Measurements from ENCODE around the gene ACADVL. TPM values are rescaled to one million over a fixed set of nuclear protein-coding genes. Genes with fewer than 3 reads are reported as not detected.

Gene ACADVL
- total and polyA plus RNA-seq, 7 donors, result 211 to 587 (median 353) TPM

- H3K4me1 ChIP-seq, result peaks cover 0 to 43% (median 35%) of the 10 kb centered on the region in 4 donors
- intact Hi-C loops (cut with DNase I), result loop anchor here (2.0 to 10.0 kb wide), 2 partner anchors 46 to 314 kb away; partner anchors contain the start of gene SENP3
- 1% methylated on average over 55 of the region's 55 CpGs for WGBS, 2 donors
Measured at GRCh38 chr17:7250695-7251627, 31.2 kb downstream of the ACADVL start.

DNA sequence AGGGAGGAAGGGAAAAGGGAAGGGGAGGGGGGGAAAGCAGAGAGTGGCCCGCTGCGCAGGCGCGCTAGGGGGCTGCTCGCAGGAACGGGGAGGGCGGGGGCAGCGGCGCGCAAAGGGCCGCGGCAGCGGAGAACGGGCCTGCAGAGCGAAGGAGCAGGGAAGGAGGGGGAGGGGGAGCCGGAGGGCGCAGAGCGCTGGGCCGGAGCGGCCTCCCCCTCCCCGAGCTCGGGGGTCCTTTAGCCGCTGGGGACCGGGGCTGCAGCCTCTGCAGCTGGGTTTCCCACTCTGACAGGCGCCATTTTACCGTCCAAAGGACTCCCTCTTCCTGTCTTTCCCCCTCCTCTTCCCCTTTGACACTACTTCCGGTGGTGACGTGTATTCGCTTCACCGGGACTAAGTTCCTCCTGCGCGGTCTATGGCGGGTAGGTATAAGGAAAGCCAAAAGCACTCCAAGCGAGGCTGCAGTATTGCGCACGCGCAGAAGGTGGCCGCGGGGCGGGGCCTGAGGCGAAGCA lies 32.0 kb downstream of the ACADVL start, which contains the start of gene CTDNEP1:
CTDNEP1 (minus strand) TSS at position 74 of the 515 bp plus-strand sequence. CDS start 438 bp downstream, outside the sequence.
- DNase-seq, result peak; percentile 99
- Histone ChIP-seq H3K27ac (peak within 1 kb of the TSS; percentile 97 to 99 (median 98)), H3K9me3 (no peaks in the 10 kb centered on the region), H3K4me1 (peaks cover 0 to 43% (median 35%) of the 10 kb centered on the region in 4 donors), H3K4me3 (peak within 1 kb of the TSS; percentile 79 to 99 (median 88)), H3K36me3 (peaks cover 5 to 30% (median 22%) of the 10 kb centered on the region in 4 donors), H3K27me3 (no peaks in the 10 kb centered on the region)
- TF ChIP-seq POLR2A (IDR thresholded peaks at IDR 0.05) (peak in 1 of 2 donors; percentile 51), POLR2AphosphoS5 (IDR thresholded peaks at IDR 0.05) (peak; percentile 46 to 80 (median 71)), EP300 (IDR thresholded peaks at IDR 0.05) (peak in 1 of 4 donors; percentile 16)
- TF ChIP-seq, protein P1, sequence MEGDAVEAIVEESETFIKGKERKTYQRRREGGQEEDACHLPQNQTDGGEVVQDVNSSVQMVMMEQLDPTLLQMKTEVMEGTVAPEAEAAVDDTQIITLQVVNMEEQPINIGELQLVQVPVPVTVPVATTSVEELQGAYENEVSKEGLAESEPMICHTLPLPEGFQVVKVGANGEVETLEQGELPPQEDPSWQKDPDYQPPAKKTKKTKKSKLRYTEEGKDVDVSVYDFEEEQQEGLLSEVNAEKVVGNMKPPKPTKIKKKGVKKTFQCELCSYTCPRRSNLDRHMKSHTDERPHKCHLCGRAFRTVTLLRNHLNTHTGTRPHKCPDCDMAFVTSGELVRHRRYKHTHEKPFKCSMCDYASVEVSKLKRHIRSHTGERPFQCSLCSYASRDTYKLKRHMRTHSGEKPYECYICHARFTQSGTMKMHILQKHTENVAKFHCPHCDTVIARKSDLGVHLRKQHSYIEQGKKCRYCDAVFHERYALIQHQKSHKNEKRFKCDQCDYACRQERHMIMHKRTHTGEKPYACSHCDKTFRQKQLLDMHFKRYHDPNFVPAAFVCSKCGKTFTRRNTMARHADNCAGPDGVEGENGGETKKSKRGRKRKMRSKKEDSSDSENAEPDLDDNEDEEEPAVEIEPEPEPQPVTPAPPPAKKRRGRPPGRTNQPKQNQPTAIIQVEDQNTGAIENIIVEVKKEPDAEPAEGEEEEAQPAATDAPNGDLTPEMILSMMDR (IDR thresholded peaks at IDR 0.05), result no peak
- intact Hi-C loops (cut with DNase I), result loop anchor here (2.0 to 10.0 kb wide), 3 partner anchors 29 to 313 kb away; partner anchors contain the start of genes SENP3 and SLC2A4
- WGBS, 2 donors, result 0 to 1% methylated on average over 41 of the region's 41 CpGs

More at GRCh38 chr17:7250695-7251627, 31.2 kb downstream of the ACADVL start:
- Histone ChIP-seq H3K9me3 (no peaks in the 10 kb centered on the region), H3K27me3 (no peaks in the 10 kb centered on the region), H3K4me3 (peak overlapping the region; percentile 79 to 99 (median 88)), H3K27ac (peak overlapping the region; percentile 97 to 99 (median 98)), H3K36me3 (peaks cover 8 to 30% (median 28%) of the 10 kb centered on the region in 4 donors)
- TF ChIP-seq EP300 (IDR thresholded peaks at IDR 0.05) (no peak), POLR2A (IDR thresholded peaks at IDR 0.05) (no peak), POLR2AphosphoS5 (IDR thresholded peaks at IDR 0.05) (no peak)
- TF ChIP-seq, protein P1 (IDR thresholded peaks at IDR 0.05), result no peak
- no peak for DNase-seq

- intact Hi-C loops (cut with DNase I), result loop anchor here (2.0 to 10.0 kb wide), 2 partner anchors 28 to 312 kb away; partner anchors contain the start of genes SENP3 and SLC2A4
Measured at GRCh38 chr17:7252176-7253043, 32.7 kb downstream of the ACADVL start, which contains the start of gene ELP5. ELP5 (plus strand) TSS chr17:7252215; CDS start chr17:7252551, 336 bp downstream.

More at GRCh38 chr17:7252176-7253043, 32.7 kb downstream of the ACADVL start, which contains the start of gene ELP5:
- 0 to 1% methylated on average over 55 of the region's 55 CpGs for WGBS, 2 donors
- peak; percentile 97 for DNase-seq
- Histone ChIP-seq H3K27me3 (no peaks in the 10 kb centered on the region), H3K4me3 (peak within 1 kb of the TSS; percentile 79 to 99 (median 88)), H3K27ac (peak within 1 kb of the TSS; percentile 97 to 99 (median 98)), H3K4me1 (peaks cover 0 to 43% (median 35%) of the 10 kb centered on the region in 4 donors), H3K9me3 (no peaks in the 10 kb centered on the region), H3K36me3 (peaks cover 5 to 35% (median 22%) of the 10 kb centered on the region in 4 donors)
- TF ChIP-seq POLR2A (IDR thresholded peaks at IDR 0.05) (no peak), EP300 (IDR thresholded peaks at IDR 0.05) (peak in 2 of 4 donors; percentile 38 to 41), POLR2AphosphoS5 (IDR thresholded peaks at IDR 0.05) (peak; percentile 42 to 82 (median 76))
- TF ChIP-seq, protein P1 (IDR thresholded peaks at IDR 0.05), result no peak

Data from sigmoid colon (tissue), 7 donors.